GM12878 (cell line): ENCODE measurements around the gene EN1. TPM values are rescaled to one million over a fixed set of nuclear protein-coding genes. Genes with fewer than 3 reads are reported as not detected.

Experiments used
- ATAC-seq: fragments of 200-7000 bp; cut with Tn5 transposase; 3 replicates; pipeline ENCODE4 v1.9.1; 2020; ENCODE audit warnings: mild to moderate bottlenecking, moderate library complexity
- BruUV-seq: library from RNA; stranded (reverse); fragments of 400-500 nt; replicated peaks from 2 replicates; lab custom pipeline; 2021; lab: Mats Ljungman, UMichigan
- CTCF ChIA-PET: fragments of 300-600 bp; sonication (Branson Sonifier 250); formaldehyde crosslinking; extraction: SDS; loops from one replicate; lab custom pipeline; 2021; ENCODE audit warnings: inconsistent platforms; lab: Yijun Ruan, JAX
- POLR2A ChIA-PET: fragments of 350-600 bp; formaldehyde crosslinking; extraction: SDS; loops from one replicate; lab custom pipeline; 2021; ENCODE audit warnings: inconsistent platforms; lab: Charles Lee
- RAD21 ChIA-PET: fragments of 300-600 bp; sonication (Branson Sonifier 250); formaldehyde crosslinking; loops from one replicate; lab custom pipeline; 2023; ENCODE audit warnings: antibody characterized with exemption; ENCODE audit not compliant: unreplicated experiment; lab: Charles Lee
- SMC1A ChIA-PET: fragments of 300-600 bp; sonication (Branson Sonifier 250); formaldehyde crosslinking; loops from one replicate; lab custom pipeline; 2023; ENCODE audit not compliant: unreplicated experiment, uncharacterized antibody; lab: Charles Lee
- DNase-seq: peaks from one replicate; pipeline ENCODE4 v3.0.0-alpha.2; 2011; ENCODE audit warnings: low read depth, low spot score
- FAIRE-seq: peaks from 3 replicates; lab custom pipeline; 2011; peaks lifted over from hg19 to GRCh38; lab: Jason Lieb, UNC
- H2AFZ ChIP-seq: 2 replicates; pipeline ENCODE4 v1.6.0; 2011; ENCODE audit warnings: low read depth, low read length, control low read depth; ENCODE audit not compliant: control insufficient read depth
- H3K27ac ChIP-seq: 2 replicates; pipeline ENCODE4 v1.5.1; 2011; ENCODE audit warnings: control low read depth; ENCODE audit not compliant: control insufficient read depth, insufficient read depth
- H3K27me3 ChIP-seq, 2 experiments: replicated peaks in 1 of 2; 2 replicates each; pipeline versions ENCODE4 v1.6.0 to v1.6.1; 2011; ENCODE audit warnings: low read length in 1 of 2; ENCODE audit not compliant: control insufficient read depth in 2 of 2, insufficient read depth in 2 of 2
- H3K36me3 ChIP-seq, 2 experiments: 2 replicates each; pipeline ENCODE4 v1.5.1; 2011; ENCODE audit warnings: low read length in 1 of 2; ENCODE audit not compliant: control insufficient read depth in 2 of 2, insufficient read depth in 2 of 2
- H3K4me1 ChIP-seq: 2 replicates; pipeline ENCODE4 v1.6.1; 2011; ENCODE audit warnings: mild to moderate bottlenecking, low read length, moderate library complexity, mixed read lengths; ENCODE audit not compliant: control insufficient read depth, insufficient read depth
- H3K4me2 ChIP-seq: 2 replicates; pipeline ENCODE4 v1.6.0; 2011; ENCODE audit warnings: control low read depth; ENCODE audit not compliant: control insufficient read depth, insufficient read depth
- H3K4me3 ChIP-seq: fragments of 200-600 bp; sonication (generic); 2 replicates; pipeline ENCODE4 v1.5.1; 2016
- H3K79me2 ChIP-seq: 2 replicates; pipeline ENCODE4 v1.6.0; 2011; ENCODE audit warnings: low read length; ENCODE audit not compliant: control insufficient read depth, insufficient read depth
- H3K9ac ChIP-seq: 2 replicates; pipeline ENCODE4 v1.8.0; 2011; ENCODE audit warnings: low read length, control low read depth, mixed read lengths; ENCODE audit not compliant: control insufficient read depth, insufficient read depth
- H3K9me3 ChIP-seq: replicated peaks from 3 replicates; pipeline ENCODE4 v1.5.1; 2011; ENCODE audit warnings: mild to moderate bottlenecking, low read length; ENCODE audit not compliant: control insufficient read depth, insufficient read depth
- H4K20me1 ChIP-seq: 2 replicates; pipeline ENCODE4 v1.6.0; 2011; ENCODE audit not compliant: control insufficient read depth, insufficient read depth
- ASH2L ChIP-seq: fragments of 300-600, 200-600 bp; sonication (generic); IDR thresholded peaks from 2 replicates; pipeline ENCODE4 v1.6.1; 2017; ENCODE audit warnings: low read depth, mild to moderate bottlenecking, borderline replicate concordance
- BACH1 ChIP-seq: fragments of 450-650 bp; IDR thresholded peaks from 2 replicates; pipeline ENCODE4 v1.6.1; 2017; ENCODE audit warnings: mild to moderate bottlenecking, borderline replicate concordance
- IKZF2 ChIP-seq, 2 experiments: fragments of 450-650 bp; IDR thresholded peaks; 2 replicates each; pipeline ENCODE4 v1.6.1; 2017; ENCODE audit warnings: mild to moderate bottlenecking in 2 of 2, moderate library complexity in 2 of 2
- MTA2 ChIP-seq: fragments of 450-650 bp; IDR thresholded peaks from 2 replicates; pipeline ENCODE4 v1.6.1; 2016; ENCODE audit warnings: low read depth, mild to moderate bottlenecking, moderate library complexity
- RB1 ChIP-seq: fragments of 450-650 bp; formaldehyde crosslinking; IDR thresholded peaks from 2 replicates; pipeline ENCODE4 v1.6.1; 2017; ENCODE audit warnings: mild to moderate bottlenecking, borderline replicate concordance
- RFX5 ChIP-seq: IDR thresholded peaks from 2 replicates; pipeline ENCODE4 v1.6.1; 2011; ENCODE audit warnings: low read depth, low read length, improper control_type of control experiment
- SMAD1 ChIP-seq: fragments of 450-650 bp; IDR thresholded peaks from 2 replicates; pipeline ENCODE4 v1.6.1; 2018; ENCODE audit warnings: mild to moderate bottlenecking, low read depth; ENCODE audit not compliant: partially characterized antibody
- WRNIP1 ChIP-seq: IDR thresholded peaks from 2 replicates; pipeline ENCODE4 v1.6.1; 2011; ENCODE audit warnings: low read depth, low read length, improper control_type of control experiment, borderline replicate concordance
- ZBED1 ChIP-seq: IDR thresholded peaks from 2 replicates; pipeline ENCODE4 v1.6.1; 2016; ENCODE audit warnings: borderline replicate concordance
- ZNF24 ChIP-seq: fragments of 450-650 bp; IDR thresholded peaks from 2 replicates; pipeline ENCODE4 v1.6.1; 2017; ENCODE audit warnings: antibody characterized with exemption, mild to moderate bottlenecking
- ZZZ3 ChIP-seq: IDR thresholded peaks from 2 replicates; pipeline ENCODE4 v1.6.1; 2011; ENCODE audit warnings: low read depth; ENCODE audit not compliant: control insufficient read depth, insufficient read length
- WGBS: methylation state at CpG from one replicate; pipeline ENCODE4 v1.1.6; 2016; ENCODE audit warnings: low lambda C conversion rate; ENCODE audit not compliant: insufficient replicate concordance, insufficient coverage; ENCODE audit errors: missing lambda C conversion rate; 5-methylcytosine and 5-hydroxymethylcytosine counted together
- in situ Hi-C: fragments of 300-500 bp; cut with MboI; formaldehyde crosslinking; loops from 9 replicates; pipeline ENCODE4 v1.14.3; 2018; ENCODE audit warnings: mixed read lengths
- intact Hi-C: fragments of 100-400 bp; cut with micrococcal nuclease; formaldehyde crosslinking; loops from one replicate; pipeline ENCODE4 v1.14.2; 2022; ENCODE audit not compliant: unreplicated experiment
- polyA plus RNA-seq, 11 experiments: library from polyadenylated mRNA; depleted of rRNA in 4 of 11; unstranded in 6 of 11; stranded (reverse) in 5 of 11; fragments of >200 nt; fragmentation: Nextera tagmentation in 4 of 11; fragmentation: Illumina TruSeq in 1 of 11; extraction: Ambion mirVana in 4 of 11; extraction: Trizol in 1 of 11; gene quantifications; 1 replicate in 1 of 11; 2 replicates in 10 of 11; pipeline versions ENCODE4 v1.2.1 to v1.2.3, GENCODE V29; 2011 to 2016; ENCODE audit warnings: inconsistent platforms in 2 of 11, missing spikeins in 2 of 11, low read depth in 1 of 11
- total RNA-seq, 4 experiments: library from RNA; depleted of rRNA in 3 of 4; stranded (reverse); fragments of >200 nt in 3 of 4; fragmentation: Illumina TruSeq in 1 of 4; extraction: Trizol in 1 of 4; gene quantifications; 2 replicates each; pipeline versions ENCODE4 v1.2.1 to v1.2.3, GENCODE V29; 2013 to 2021
- TF ChIP-seq, protein P1 (sequence below): fragments of 450-650 bp; IDR thresholded peaks from 2 replicates; pipeline ENCODE4 v1.6.1; 2017; ENCODE audit warnings: antibody characterized with exemption, mild to moderate bottlenecking, moderate library complexity
- TF ChIP-seq, protein P2 (sequence below): IDR thresholded peaks from 2 replicates; pipeline ENCODE4 v1.6.1; 2011; ENCODE audit warnings: borderline replicate concordance, low read depth, mild to moderate bottlenecking, moderate library complexity, mixed read lengths, low read length; ENCODE audit not compliant: insufficient read depth; ENCODE audit errors: extremely low read length
- TF ChIP-seq, protein P3 (sequence below): IDR thresholded peaks from 2 replicates; pipeline ENCODE4 v1.6.1; 2012; ENCODE audit warnings: low read length, inconsistent platforms
- TF ChIP-seq, protein P4 (sequence below): IDR thresholded peaks from 2 replicates; pipeline ENCODE4 v1.6.1; 2011; ENCODE audit warnings: low read depth, mild to moderate bottlenecking, low read length, moderate library complexity, borderline replicate concordance; ENCODE audit errors: extremely low read depth
- TF ChIP-seq, protein P5 (sequence below): fragments of 450-650 bp; IDR thresholded peaks from 2 replicates; pipeline ENCODE4 v1.6.1; 2018; ENCODE audit warnings: borderline replicate concordance, mild to moderate bottlenecking; ENCODE audit not compliant: partially characterized antibody

The EN1 gene
- total and polyA plus RNA-seq, 10 of the 15 experiments (the other 5 are each of a cell fraction or from before 2014, with no cell fraction given): not detected

DNA sequence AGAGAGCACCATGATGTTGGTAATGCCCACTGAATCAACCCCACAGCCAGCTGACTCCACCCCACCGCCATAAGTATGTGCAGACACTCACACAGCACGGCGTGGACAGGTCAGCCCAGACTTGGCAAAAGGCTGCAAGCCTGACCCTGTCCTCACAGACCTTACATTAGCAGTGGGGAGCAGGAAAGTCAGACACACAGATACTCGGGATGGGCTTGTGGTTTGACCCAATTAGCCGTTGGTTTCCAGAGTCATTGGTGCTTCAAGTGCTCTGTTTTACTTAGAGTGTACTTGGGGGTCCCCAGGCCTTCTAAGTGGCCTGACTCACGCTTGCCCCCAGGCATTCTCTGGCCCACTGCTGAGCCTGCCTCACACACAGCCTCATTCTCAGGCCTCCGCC lies 36.7 kb downstream of the EN1 start (continued):
- TF ChIP-seq, protein P1, sequence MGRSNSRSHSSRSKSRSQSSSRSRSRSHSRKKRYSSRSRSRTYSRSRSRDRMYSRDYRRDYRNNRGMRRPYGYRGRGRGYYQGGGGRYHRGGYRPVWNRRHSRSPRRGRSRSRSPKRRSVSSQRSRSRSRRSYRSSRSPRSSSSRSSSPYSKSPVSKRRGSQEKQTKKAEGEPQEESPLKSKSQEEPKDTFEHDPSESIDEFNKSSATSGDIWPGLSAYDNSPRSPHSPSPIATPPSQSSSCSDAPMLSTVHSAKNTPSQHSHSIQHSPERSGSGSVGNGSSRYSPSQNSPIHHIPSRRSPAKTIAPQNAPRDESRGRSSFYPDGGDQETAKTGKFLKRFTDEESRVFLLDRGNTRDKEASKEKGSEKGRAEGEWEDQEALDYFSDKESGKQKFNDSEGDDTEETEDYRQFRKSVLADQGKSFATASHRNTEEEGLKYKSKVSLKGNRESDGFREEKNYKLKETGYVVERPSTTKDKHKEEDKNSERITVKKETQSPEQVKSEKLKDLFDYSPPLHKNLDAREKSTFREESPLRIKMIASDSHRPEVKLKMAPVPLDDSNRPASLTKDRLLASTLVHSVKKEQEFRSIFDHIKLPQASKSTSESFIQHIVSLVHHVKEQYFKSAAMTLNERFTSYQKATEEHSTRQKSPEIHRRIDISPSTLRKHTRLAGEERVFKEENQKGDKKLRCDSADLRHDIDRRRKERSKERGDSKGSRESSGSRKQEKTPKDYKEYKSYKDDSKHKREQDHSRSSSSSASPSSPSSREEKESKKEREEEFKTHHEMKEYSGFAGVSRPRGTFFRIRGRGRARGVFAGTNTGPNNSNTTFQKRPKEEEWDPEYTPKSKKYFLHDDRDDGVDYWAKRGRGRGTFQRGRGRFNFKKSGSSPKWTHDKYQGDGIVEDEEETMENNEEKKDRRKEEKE: no peak
- no peak for TF ChIP-seq RB1

DNA sequence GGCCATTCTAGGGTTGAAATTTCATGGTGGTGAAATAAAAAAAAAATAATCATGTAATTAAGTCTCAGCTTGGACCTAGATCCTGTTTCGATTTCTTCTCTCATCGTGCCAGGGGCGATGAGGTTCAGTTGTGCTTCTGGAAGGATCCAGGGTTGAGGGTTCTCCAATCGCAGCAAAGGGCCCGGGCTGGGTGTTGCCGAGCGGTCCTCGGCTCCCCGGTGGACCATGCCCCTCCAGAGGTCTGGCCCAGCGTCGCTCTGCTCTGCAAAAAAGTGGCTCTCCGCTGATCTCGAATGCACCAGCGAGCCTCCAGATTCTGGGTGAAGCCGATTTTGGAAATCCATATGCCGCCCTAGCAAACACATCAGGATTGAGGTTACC lies 39.0 kb downstream of the EN1 start:
- DNase-seq: no peak
- Histone ChIP-seq H3K9me3 (no peaks in the 10 kb centered on the region), H3K4me1 (no peaks in the 10 kb centered on the region), H3K4me2 (no peak overlapping the region), H3K27ac (no peak overlapping the region), H3K36me3 (no peaks in the 10 kb centered on the region), H4K20me1 (no peaks in the 10 kb centered on the region), H3K9ac (no peak overlapping the region), H3K4me3 (no peak overlapping the region), H3K27me3 (peaks cover 6 to 8% of the 10 kb centered on the region in 2 experiments; a peak in 3 of 4 replicates), H3K79me2 (no peaks in the 10 kb centered on the region), H2AFZ (no peak overlapping the region)
- BruUV-seq: no TSS peak
- ATAC-seq: no peak; the same call in 2 of the 3 replicates
- 6% methylated on average over 12 of the region's 16 CpGs for WGBS
- ChIA-PET RAD21 (no interaction called here), POLR2A (no interaction called here), CTCF (no interaction called here), SMC1A (no interaction called here)
- in situ Hi-C loops (no loop called here), intact Hi-C loops (no loop called here)
- no peak for FAIRE-seq
- TF ChIP-seq WRNIP1 (no peak), MTA2 (no peak), ZNF24 (no peak), ASH2L (no peak), BACH1 (no peak), IKZF2 (IDR thresholded peaks at IDR 0.05) (no peak), ZBED1 (no peak), RFX5 (no peak), ZZZ3 (no peak), SMAD1 (no peak)
- TF ChIP-seq, protein P2, sequence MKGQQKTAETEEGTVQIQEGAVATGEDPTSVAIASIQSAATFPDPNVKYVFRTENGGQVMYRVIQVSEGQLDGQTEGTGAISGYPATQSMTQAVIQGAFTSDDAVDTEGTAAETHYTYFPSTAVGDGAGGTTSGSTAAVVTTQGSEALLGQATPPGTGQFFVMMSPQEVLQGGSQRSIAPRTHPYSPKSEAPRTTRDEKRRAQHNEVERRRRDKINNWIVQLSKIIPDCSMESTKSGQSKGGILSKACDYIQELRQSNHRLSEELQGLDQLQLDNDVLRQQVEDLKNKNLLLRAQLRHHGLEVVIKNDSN: no peak
- TF ChIP-seq, protein P3, sequence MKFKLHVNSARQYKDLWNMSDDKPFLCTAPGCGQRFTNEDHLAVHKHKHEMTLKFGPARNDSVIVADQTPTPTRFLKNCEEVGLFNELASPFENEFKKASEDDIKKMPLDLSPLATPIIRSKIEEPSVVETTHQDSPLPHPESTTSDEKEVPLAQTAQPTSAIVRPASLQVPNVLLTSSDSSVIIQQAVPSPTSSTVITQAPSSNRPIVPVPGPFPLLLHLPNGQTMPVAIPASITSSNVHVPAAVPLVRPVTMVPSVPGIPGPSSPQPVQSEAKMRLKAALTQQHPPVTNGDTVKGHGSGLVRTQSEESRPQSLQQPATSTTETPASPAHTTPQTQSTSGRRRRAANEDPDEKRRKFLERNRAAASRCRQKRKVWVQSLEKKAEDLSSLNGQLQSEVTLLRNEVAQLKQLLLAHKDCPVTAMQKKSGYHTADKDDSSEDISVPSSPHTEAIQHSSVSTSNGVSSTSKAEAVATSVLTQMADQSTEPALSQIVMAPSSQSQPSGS: no peak
- TF ChIP-seq, protein P4, sequence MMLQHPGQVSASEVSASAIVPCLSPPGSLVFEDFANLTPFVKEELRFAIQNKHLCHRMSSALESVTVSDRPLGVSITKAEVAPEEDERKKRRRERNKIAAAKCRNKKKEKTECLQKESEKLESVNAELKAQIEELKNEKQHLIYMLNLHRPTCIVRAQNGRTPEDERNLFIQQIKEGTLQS: no peak
- TF ChIP-seq, protein P5, sequence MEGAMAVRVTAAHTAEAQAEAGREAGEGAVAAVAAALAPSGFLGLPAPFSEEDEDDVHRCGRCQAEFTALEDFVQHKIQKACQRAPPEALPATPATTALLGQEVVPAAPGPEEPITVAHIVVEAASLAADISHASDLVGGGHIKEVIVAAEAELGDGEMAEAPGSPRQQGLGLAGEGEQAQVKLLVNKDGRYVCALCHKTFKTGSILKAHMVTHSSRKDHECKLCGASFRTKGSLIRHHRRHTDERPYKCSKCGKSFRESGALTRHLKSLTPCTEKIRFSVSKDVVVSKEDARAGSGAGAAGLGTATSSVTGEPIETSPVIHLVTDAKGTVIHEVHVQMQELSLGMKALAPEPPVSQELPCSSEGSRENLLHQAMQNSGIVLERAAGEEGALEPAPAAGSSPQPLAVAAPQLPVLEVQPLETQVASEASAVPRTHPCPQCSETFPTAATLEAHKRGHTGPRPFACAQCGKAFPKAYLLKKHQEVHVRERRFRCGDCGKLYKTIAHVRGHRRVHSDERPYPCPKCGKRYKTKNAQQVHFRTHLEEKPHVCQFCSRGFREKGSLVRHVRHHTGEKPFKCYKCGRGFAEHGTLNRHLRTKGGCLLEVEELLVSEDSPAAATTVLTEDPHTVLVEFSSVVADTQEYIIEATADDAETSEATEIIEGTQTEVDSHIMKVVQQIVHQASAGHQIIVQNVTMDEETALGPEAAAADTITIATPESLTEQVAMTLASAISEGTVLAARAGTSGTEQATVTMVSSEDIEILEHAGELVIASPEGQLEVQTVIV: no peak
